ENCODE measurements around the gene PLOD1.

DNA sequence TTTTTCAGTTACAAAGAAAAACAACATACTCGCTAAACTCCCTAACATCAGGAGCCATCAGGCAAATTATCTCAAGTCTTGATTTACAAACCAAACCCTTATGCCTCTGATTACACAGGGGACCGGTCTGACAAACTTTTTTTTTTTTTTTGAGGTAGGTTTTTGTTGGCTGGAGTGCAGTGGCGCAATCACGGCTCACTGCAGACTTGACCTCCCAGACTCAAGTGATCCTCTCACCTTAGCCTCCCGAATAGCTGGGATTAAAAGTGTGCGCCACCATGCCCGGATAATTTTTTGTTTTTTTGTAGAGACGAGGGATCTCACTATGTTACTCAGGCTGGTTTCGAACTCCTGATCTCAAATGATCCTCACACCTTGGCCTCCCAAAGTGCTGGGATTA, 81.0 kb downstream of the PLOD1 start:
- TF ChIP-seq ATF7 (IDR thresholded peaks at IDR 0.05; ENCODE audit: low read depth) (no peak), EZH2 (IDR thresholded peaks at IDR 0.05; ENCODE audit: borderline replicate concordance, control insufficient read depth, low read depth, low read length) (no peak), HDAC2 (IDR thresholded peaks at IDR 0.05) (no peak), ZNF24 (IDR thresholded peaks at IDR 0.05) (no peak), CHD2 (IDR thresholded peaks at IDR 0.05; ENCODE audit: borderline replicate concordance, low read depth, low read length) (no peak), FOS (IDR thresholded peaks at IDR 0.05; ENCODE audit: borderline replicate concordance, extremely low read depth, insufficient read length) (no peak), FOXK2 (IDR thresholded peaks at IDR 0.05) (no peak), SRF (IDR thresholded peaks at IDR 0.05; ENCODE audit: low read depth in 2 of 2, low read length in 2 of 2) (no peak), ZNF274 (IDR thresholded peaks at IDR 0.05; ENCODE audit: insufficient read depth, insufficient read length) (no peak), BACH1 (IDR thresholded peaks at IDR 0.05; ENCODE audit: borderline replicate concordance) (no peak)
- TF ChIP-seq, protein P1, sequence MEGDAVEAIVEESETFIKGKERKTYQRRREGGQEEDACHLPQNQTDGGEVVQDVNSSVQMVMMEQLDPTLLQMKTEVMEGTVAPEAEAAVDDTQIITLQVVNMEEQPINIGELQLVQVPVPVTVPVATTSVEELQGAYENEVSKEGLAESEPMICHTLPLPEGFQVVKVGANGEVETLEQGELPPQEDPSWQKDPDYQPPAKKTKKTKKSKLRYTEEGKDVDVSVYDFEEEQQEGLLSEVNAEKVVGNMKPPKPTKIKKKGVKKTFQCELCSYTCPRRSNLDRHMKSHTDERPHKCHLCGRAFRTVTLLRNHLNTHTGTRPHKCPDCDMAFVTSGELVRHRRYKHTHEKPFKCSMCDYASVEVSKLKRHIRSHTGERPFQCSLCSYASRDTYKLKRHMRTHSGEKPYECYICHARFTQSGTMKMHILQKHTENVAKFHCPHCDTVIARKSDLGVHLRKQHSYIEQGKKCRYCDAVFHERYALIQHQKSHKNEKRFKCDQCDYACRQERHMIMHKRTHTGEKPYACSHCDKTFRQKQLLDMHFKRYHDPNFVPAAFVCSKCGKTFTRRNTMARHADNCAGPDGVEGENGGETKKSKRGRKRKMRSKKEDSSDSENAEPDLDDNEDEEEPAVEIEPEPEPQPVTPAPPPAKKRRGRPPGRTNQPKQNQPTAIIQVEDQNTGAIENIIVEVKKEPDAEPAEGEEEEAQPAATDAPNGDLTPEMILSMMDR (IDR thresholded peaks at IDR 0.05 in 2 of 3, conservative IDR thresholded peaks at IDR 0.05 in 1 of 3; ENCODE audit: control insufficient read depth in 2 of 3, extremely low read depth in 1 of 3, insufficient read depth in 1 of 3, low read depth in 3 of 3, low read length in 3 of 3): no peak

Data from GM12878 (cell line).